Measurements from ENCODE around the gene ADAM10.

Gene ADAM10

DNA sequence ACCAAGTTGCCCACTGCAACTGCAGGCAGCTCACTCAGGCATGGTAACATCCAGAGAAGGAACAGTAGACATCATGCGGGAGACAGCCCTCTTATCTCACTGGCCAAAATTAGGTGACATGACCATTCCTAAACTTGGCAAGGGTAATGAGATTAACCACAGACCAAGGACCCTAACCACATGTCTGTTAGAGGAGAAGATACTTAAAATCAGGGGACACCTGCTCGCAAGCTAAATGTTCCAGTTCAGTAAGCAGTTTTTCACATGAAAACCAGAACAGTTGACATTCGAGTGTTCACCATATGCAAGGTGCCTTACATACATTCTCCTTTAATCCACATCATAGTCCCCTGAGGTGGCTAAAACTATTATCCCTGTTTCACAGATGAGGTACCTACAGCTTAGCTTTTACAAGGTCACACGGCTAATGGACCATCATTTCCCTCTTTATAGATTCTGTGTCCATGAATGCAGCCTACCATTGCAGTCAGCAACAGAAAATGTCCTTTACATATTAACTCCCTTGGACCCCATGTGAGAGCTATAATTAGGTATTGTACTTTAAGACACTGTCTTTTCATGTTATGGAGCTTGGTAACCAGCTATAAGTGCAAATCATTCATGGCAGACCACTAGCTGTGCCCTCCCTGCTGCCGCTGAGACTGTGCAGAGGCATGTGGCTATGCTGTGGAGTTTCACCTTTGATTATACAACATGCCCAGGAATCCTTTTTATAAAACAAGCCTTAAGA is 163.6 kb downstream of the ADAM10 start:
- no peak for DNase-seq (ENCODE audit: low read depth, low spot score)
- Histone ChIP-seq H3K27me3 (ENCODE audit: control insufficient read depth, insufficient read depth, low read length) (no peaks in the 10 kb centered on the region), H3K9me3 (ENCODE audit: control insufficient read depth, insufficient read depth, low read length) (no peaks in the 10 kb centered on the region), H3K4me3 (ENCODE audit: low read length) (no peak overlapping the region), H3K4me1 (ENCODE audit: control insufficient read depth, insufficient read depth, low read length) (no peaks in the 10 kb centered on the region), H3K27ac (ENCODE audit: low read length) (no peak overlapping the region), H3K36me3 (ENCODE audit: control insufficient read depth, insufficient read depth, low read length) (no peaks in the 10 kb centered on the region)
- no CpG with 5 or more reads among the region's 5 CpGs for WGBS (ENCODE audit: insufficient coverage, insufficient read length)

DNA sequence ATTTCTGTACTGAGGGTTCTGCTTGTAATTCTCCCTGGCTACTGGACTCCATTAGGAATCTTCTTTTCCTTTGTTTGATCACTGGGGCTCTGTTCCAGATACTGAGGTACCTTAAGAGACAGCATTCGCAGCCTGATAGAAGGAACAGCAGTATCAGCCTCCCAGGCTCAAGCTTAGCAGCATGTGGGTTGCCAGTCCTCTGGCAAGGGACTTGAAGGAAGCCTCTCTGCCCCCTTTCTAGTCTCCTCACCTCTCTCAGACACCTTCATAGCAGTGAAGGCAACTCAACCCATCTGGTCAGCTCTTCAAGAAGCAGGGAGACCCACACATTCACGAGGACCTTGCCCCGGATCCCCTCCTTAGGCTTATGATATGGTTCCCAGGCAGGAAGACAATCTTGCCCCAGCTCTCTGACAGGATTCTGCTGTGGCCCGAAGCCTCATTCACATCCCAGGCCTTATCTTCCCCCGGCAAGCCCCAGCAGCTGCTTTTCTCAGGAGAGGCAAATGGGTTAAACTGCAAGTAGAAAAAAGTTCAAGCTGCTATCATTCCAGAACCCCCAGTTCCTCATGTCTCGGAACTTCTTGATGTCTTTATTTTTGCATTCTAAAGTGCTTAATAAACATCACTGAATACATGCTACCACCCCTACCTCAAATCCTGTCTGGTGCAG is 164.6 kb downstream of the ADAM10 start:
- H3K9me3 ChIP-seq (ENCODE audit: control insufficient read depth, insufficient read depth, low read length) = no peaks in the 10 kb centered on the region
- H3K4me3 ChIP-seq (ENCODE audit: low read length) = no peak overlapping the region
- H3K4me1 ChIP-seq (ENCODE audit: control insufficient read depth, insufficient read depth, low read length) = no peaks in the 10 kb centered on the region
- no peaks in the 10 kb centered on the region for H3K36me3 ChIP-seq (ENCODE audit: control insufficient read depth, insufficient read depth, low read length)
- H3K27me3 ChIP-seq (ENCODE audit: control insufficient read depth, insufficient read depth, low read length) = no peaks in the 10 kb centered on the region
- DNase-seq (ENCODE audit: low read depth, low spot score) = no peak
- no peak overlapping the region for H3K27ac ChIP-seq (ENCODE audit: low read length)
- WGBS (ENCODE audit: insufficient coverage, insufficient read length) = no CpG with 5 or more reads among the region's 6 CpGs

DNA sequence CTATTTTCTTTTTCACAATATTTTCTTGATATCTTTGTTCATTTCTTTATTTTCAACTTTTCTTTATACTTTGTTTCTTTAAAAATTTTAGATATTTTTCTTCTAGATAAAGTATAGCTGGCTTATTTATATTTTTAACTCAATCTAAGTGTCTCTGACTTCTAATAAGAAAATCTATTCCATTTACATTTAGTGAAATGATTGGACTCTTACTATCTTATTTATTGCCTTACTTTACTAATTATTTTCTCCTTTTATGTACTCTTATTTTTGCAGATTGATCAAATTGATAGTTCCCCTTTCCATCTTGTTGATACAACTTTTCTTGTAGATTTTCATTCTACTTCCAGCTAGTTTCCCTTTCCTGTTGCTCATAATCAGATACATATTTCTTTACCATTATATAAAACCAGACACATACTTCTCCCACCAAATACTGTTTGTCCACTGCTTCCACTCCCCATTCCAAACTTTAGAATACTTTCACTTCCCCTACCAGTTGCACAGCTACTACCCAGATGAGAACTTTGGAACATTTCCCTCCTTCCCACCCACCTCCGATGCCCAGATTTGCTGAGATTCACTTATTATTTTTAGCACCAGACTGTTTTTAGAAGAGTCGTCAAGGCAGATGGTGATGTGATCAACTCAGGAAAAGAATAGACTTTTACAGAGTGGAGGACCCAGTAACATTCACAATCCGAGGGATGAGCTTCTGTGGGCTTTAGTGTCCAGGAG is 166.2 kb downstream of the ADAM10 start:
- Histone ChIP-seq H3K36me3 (ENCODE audit: control insufficient read depth, insufficient read depth, low read length) (no peaks in the 10 kb centered on the region), H3K4me1 (ENCODE audit: control insufficient read depth, insufficient read depth, low read length) (no peaks in the 10 kb centered on the region), H3K4me3 (ENCODE audit: low read length) (no peak overlapping the region), H3K27ac (ENCODE audit: low read length) (no peak overlapping the region), H3K9me3 (ENCODE audit: control insufficient read depth, insufficient read depth, low read length) (no peaks in the 10 kb centered on the region), H3K27me3 (ENCODE audit: control insufficient read depth, insufficient read depth, low read length) (no peaks in the 10 kb centered on the region)
- DNase-seq (ENCODE audit: low read depth, low spot score) = no peak
- WGBS (ENCODE audit: insufficient coverage, insufficient read length) = no CpG with 5 or more reads among the region's 3 CpGs

DNA sequence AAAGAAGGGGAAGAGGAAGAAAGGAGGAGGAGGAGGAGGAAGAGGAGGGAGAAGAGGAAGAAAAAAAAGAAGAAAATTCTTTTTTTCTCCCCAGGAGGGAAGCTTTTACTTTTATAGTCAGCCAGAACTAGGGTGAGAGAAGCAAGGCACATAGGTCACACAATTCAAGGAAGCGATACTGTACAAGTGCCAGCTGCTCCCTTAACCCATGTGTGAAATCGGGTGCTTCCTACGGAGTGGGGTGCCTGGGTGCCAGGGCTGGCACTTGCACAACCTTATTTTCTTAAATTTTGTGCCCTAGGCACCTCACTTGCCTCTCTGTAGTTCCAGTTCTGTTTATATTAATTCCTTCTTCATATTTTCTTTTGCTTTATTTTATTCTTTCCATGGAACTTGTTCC is 167.3 kb downstream of the ADAM10 start:
- Histone ChIP-seq H3K27me3 (ENCODE audit: control insufficient read depth, insufficient read depth, low read length) (no peaks in the 10 kb centered on the region), H3K9me3 (ENCODE audit: control insufficient read depth, insufficient read depth, low read length) (no peaks in the 10 kb centered on the region), H3K4me3 (ENCODE audit: low read length) (no peak overlapping the region), H3K4me1 (ENCODE audit: control insufficient read depth, insufficient read depth, low read length) (no peaks in the 10 kb centered on the region), H3K27ac (ENCODE audit: low read length) (no peak overlapping the region), H3K36me3 (ENCODE audit: control insufficient read depth, insufficient read depth, low read length) (no peaks in the 10 kb centered on the region)
- no peak for DNase-seq (ENCODE audit: low read depth, low spot score)
- no CpG with 5 or more reads among the region's 3 CpGs for WGBS (ENCODE audit: insufficient coverage, insufficient read length)

DNA sequence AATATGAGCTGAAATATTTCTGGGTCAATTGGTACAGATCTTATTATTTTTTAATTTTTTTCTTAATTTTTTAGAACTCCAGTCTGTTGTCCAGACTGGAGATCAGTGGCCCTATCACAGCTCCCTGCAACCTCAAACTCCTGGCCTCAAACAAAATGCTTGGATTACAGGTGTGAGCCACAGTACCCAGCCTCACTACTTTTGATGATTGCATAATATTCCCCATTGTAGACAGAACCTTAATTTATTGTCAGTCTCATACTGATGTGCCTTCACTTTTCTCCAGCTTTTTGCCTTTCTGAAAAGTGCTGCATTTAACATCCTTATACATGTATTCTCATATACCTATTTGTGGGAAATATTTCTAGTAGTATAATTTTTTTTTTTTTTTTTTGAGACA is 172.8 kb downstream of the ADAM10 start:
- H3K27me3 ChIP-seq (ENCODE audit: control insufficient read depth, insufficient read depth, low read length) = no peaks in the 10 kb centered on the region
- no peaks in the 10 kb centered on the region for H3K36me3 ChIP-seq (ENCODE audit: control insufficient read depth, insufficient read depth, low read length)
- H3K27ac ChIP-seq (ENCODE audit: low read length) = no peak overlapping the region
- no peaks in the 10 kb centered on the region for H3K4me1 ChIP-seq (ENCODE audit: control insufficient read depth, insufficient read depth, low read length)
- H3K9me3 ChIP-seq (ENCODE audit: control insufficient read depth, insufficient read depth, low read length) = no peaks in the 10 kb centered on the region
- no peak overlapping the region for H3K4me3 ChIP-seq (ENCODE audit: low read length)
- no peak for DNase-seq (ENCODE audit: low read depth, low spot score)

DNA sequence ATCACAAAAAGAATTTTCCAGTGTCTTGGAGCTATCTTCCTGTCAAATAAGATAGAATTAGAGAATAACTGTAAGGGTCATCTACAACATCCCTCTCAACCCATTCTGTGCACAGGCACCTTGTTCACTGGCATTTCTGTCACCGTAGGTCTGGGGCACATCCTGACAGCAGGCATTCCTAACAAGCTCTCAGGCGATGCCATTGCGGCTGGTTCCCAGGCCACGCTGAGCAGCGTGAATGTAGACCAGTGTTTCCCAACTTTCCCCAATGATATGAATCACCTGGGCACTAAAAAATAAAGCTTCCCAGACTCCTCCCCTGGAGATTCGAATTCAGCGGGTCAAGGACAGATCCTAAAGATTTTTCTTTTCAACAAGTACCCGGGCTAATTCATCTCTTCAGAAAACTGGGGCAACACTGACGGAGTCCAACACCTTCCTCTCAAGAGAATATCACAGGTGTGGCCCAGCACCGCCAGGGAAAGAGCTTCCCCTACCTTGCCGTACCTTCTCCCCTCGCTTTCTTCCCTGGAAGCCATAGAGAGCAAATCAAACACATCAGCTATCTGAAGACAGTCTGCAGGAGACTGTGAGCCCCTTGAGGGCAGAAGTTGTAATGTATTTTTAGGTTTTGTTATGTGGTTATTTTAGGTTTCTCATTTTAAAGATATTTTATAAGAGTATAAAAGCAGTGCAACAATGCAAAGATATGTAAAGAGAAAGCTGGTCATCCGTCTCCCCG is 174.3 kb downstream of the ADAM10 start:
- H3K27ac ChIP-seq (ENCODE audit: low read length) = no peak overlapping the region
- WGBS (ENCODE audit: insufficient coverage, insufficient read length) = no CpG with 5 or more reads among the region's 14 CpGs
- no peak for DNase-seq (ENCODE audit: low read depth, low spot score)

DNA sequence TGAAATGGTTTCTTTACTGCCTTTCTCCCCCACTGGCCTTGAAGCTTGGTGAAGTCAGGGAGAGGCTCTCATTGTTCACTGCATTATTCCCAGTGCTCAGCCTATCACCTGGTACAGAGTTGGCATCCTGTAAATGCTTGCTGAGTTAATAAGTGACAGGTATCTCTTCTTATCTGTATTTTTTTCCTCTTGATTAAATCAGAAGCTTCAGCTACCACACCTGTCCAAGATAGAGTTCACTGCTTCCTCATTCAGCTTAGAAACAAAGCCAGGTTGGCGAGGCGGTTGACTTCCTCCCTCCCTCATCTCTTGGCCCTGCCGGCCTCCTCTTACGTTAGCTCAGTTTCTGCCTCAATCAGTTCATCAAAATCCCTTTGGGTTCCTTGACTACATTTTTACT is 174.9 kb downstream of the ADAM10 start:
- H3K36me3 ChIP-seq (ENCODE audit: control insufficient read depth, insufficient read depth, low read length) = no peaks in the 10 kb centered on the region
- no peaks in the 10 kb centered on the region for H3K27me3 ChIP-seq (ENCODE audit: control insufficient read depth, insufficient read depth, low read length)
- H3K4me1 ChIP-seq (ENCODE audit: control insufficient read depth, insufficient read depth, low read length) = no peaks in the 10 kb centered on the region
- no peaks in the 10 kb centered on the region for H3K9me3 ChIP-seq (ENCODE audit: control insufficient read depth, insufficient read depth, low read length)
- no CpG with 5 or more reads among the region's 4 CpGs for WGBS (ENCODE audit: insufficient coverage, insufficient read length)
- no peak overlapping the region for H3K27ac ChIP-seq (ENCODE audit: low read length)
- no peak overlapping the region for H3K4me3 ChIP-seq (ENCODE audit: low read length)
- no peak for DNase-seq (ENCODE audit: low read depth, low spot score)

More for the DNA sequence above, 174.3 kb downstream of the ADAM10 start:
- no peaks in the 10 kb centered on the region for H3K9me3 ChIP-seq (ENCODE audit: control insufficient read depth, insufficient read depth, low read length)
- H3K27me3 ChIP-seq (ENCODE audit: control insufficient read depth, insufficient read depth, low read length) = no peaks in the 10 kb centered on the region
- no peaks in the 10 kb centered on the region for H3K36me3 ChIP-seq (ENCODE audit: control insufficient read depth, insufficient read depth, low read length)
- no peaks in the 10 kb centered on the region for H3K4me1 ChIP-seq (ENCODE audit: control insufficient read depth, insufficient read depth, low read length)
- no peak overlapping the region for H3K4me3 ChIP-seq (ENCODE audit: low read length)

DNA sequence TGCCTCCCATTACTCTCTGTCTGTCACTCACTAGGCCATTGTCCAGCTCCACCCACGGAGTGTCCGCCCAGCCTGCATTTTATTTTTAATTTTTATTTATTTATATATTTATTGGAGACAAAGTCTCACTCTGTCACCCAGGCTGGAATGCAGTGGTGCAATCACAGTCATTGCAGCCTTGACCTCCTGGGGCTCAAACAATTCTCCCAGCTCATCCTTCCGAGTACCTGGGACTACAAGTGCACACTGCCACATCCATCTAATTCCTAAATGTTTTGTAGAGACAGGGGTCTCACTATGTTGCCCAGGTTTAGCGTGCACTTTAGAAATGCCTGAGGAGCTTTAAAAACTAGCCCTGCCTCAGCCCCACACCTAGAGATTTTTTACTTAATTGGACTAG is 176.2 kb downstream of the ADAM10 start:
- Histone ChIP-seq H3K27ac (ENCODE audit: low read length) (no peak overlapping the region), H3K4me3 (ENCODE audit: low read length) (no peak overlapping the region), H3K27me3 (ENCODE audit: control insufficient read depth, insufficient read depth, low read length) (no peaks in the 10 kb centered on the region), H3K9me3 (ENCODE audit: control insufficient read depth, insufficient read depth, low read length) (no peaks in the 10 kb centered on the region), H3K4me1 (ENCODE audit: control insufficient read depth, insufficient read depth, low read length) (no peaks in the 10 kb centered on the region), H3K36me3 (ENCODE audit: control insufficient read depth, insufficient read depth, low read length) (no peaks in the 10 kb centered on the region)
- no peak for DNase-seq (ENCODE audit: low read depth, low spot score)
- WGBS (ENCODE audit: insufficient coverage, insufficient read length) = no CpG with 5 or more reads among the region's 4 CpGs

DNA sequence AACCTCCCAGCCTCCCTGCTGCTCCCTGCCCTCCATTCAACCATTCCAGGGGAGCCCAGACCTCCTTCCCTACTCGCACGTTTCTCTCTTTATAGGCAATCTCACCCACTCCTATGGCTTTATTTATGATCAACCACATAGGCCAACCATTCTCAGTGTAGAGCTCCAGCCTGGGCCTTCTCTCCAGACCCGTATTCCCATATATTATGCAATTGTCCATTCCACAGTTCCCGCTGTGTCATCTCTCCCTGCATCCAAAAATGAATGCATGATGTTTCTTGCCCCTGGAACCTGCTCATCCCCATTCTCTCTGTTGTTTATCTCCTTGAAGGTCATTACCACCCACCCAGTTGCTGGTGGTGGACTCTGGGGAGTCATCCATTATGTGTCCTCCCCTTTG is 177.0 kb downstream of the ADAM10 start:
- Histone ChIP-seq H3K4me1 (ENCODE audit: control insufficient read depth, insufficient read depth, low read length) (no peaks in the 10 kb centered on the region), H3K36me3 (ENCODE audit: control insufficient read depth, insufficient read depth, low read length) (no peaks in the 10 kb centered on the region), H3K9me3 (ENCODE audit: control insufficient read depth, insufficient read depth, low read length) (no peaks in the 10 kb centered on the region), H3K27ac (ENCODE audit: low read length) (no peak overlapping the region), H3K4me3 (ENCODE audit: low read length) (no peak overlapping the region), H3K27me3 (ENCODE audit: control insufficient read depth, insufficient read depth, low read length) (no peaks in the 10 kb centered on the region)
- DNase-seq (ENCODE audit: low read depth, low spot score) = no peak
- no CpG with 5 or more reads among the region's 4 CpGs for WGBS (ENCODE audit: insufficient coverage, insufficient read length)

DNA sequence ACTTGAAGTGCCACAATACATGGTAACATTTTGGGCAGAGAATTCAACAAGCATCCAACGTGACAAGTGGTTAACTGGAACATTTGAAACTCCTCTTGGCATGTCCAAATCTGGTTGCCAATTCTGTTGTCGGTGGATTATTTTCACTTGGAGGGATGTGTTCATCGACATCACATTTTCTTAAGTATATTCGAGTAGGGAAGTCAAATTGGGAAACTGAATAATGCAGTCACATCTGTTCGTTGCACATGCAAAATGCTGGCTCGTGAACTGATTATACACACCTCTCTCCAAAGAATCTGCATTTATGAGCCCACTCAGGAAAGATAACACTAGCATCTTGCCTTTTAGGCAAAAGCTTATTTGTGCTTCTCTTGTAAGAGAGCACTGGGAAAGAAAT is 178.0 kb downstream of the ADAM10 start:
- Histone ChIP-seq H3K36me3 (ENCODE audit: control insufficient read depth, insufficient read depth, low read length) (no peaks in the 10 kb centered on the region), H3K27me3 (ENCODE audit: control insufficient read depth, insufficient read depth, low read length) (no peaks in the 10 kb centered on the region), H3K4me1 (ENCODE audit: control insufficient read depth, insufficient read depth, low read length) (no peaks in the 10 kb centered on the region), H3K4me3 (ENCODE audit: low read length) (no peak overlapping the region), H3K9me3 (ENCODE audit: control insufficient read depth, insufficient read depth, low read length) (no peaks in the 10 kb centered on the region), H3K27ac (ENCODE audit: low read length) (no peak overlapping the region)
- DNase-seq (ENCODE audit: low read depth, low spot score) = no peak
- WGBS (ENCODE audit: insufficient coverage, insufficient read length) = no CpG with 5 or more reads among the region's 6 CpGs
